ENCODE measurements around the gene CCL15. TPM values are rescaled to one million over a fixed set of nuclear protein-coding genes. Genes with fewer than 3 reads are reported as not detected.

Gene CCL15
- 0.30 and 0.52 TPM in 2 replicates for total RNA-seq (2022)
- Bru-seq, nascent RNA, result percentile 33 among the genes with signal in this experiment
- BruChase-seq, experiment 1, labeled RNA remaining after a 2-hour chase, result percentile 28 among the genes with signal in this experiment
- percentile 40 among the genes with signal in this experiment for BruChase-seq, experiment 2, labeled RNA remaining after a 6-hour chase
- long read RNA-seq, partial matches to known transcripts, result 0 of 1 reads
- long read RNA-seq, other reads (novel, unspliced or antisense), result 0 of 1 reads

- Mint-ChIP-seq H3K27me3 (ENCODE audit: insufficient read depth, unreplicated experiment) (no peaks in the 10 kb centered on the region), H3K27ac (ENCODE audit: unreplicated experiment) (peak within 1 kb of the TSS; percentile 73), H3K9me3 (ENCODE audit: unreplicated experiment) (no peaks in the 10 kb centered on the region), H3K4me3 (ENCODE audit: unreplicated experiment) (peak within 1 kb of the TSS; percentile 38), H3K36me3 (ENCODE audit: insufficient read depth, unreplicated experiment) (no peaks in the 10 kb centered on the region), H3K4me1 (ENCODE audit: low read depth, unreplicated experiment) (peaks cover 18% of the 10 kb centered on the region)
- intact Hi-C loops (cut with micrococcal nuclease; ENCODE audit: unreplicated experiment), result no loop called here
- no peak for TF ChIP-seq CTCF (IDR thresholded peaks at IDR 0.05; ENCODE audit: insufficient read depth in 1 of 2, low read depth in 1 of 2, low read length in 1 of 2, severe bottlenecking in 1 of 2, unreplicated experiment in 1 of 2)
- POLR2A ChIA-PET, result no interaction called here
- Histone ChIP-seq H3K4me3 (ENCODE audit: low read depth, low read length) (no peak within 1 kb of the TSS), H3K9me3 (no peaks in the 10 kb centered on the region), H3K27me3 (replicated peaks; ENCODE audit: control insufficient read depth, insufficient read depth, low read length) (no peaks in the 10 kb centered on the region), H3K4me1 (peaks cover 21% of the 10 kb centered on the region), H3K36me3 (ENCODE audit: control insufficient read depth, insufficient read depth, low read length) (no peaks in the 10 kb centered on the region)
- DNase-seq, result no peak
- BruUV-seq (replicated peaks), result no TSS peak
- CTCF ChIA-PET, result interaction anchor here (0.6 to 1.4 kb wide), 2 partner anchors 23 to 32 kb away, joined by 3 read pairs; no protein-coding TSS in a partner anchor
These were observed at the start of gene CCL15 for GRCh38 chr17:36001110-36001771. Gene CCL15 (minus strand): TSS chr17:36001553. CDS start chr17:36001492, 61 bp downstream.

GRCh38 chr17:36049643-36050042 is 48.3 kb upstream of the CCL15 start:
- Mint-ChIP-seq H3K36me3 (ENCODE audit: insufficient read depth, unreplicated experiment) (no peaks in the 10 kb centered on the region), H3K4me3 (ENCODE audit: unreplicated experiment) (no peak overlapping the region), H3K27ac (ENCODE audit: unreplicated experiment) (no peak overlapping the region), H3K27me3 (ENCODE audit: insufficient read depth, unreplicated experiment) (peaks cover 18% of the 10 kb centered on the region), H3K4me1 (ENCODE audit: low read depth, unreplicated experiment) (no peaks in the 10 kb centered on the region), H3K9me3 (ENCODE audit: unreplicated experiment) (peaks cover 44% of the 10 kb centered on the region)
- no peak for DNase-seq
- CTCF ChIA-PET, result no interaction called here
- H3K4me1 ChIP-seq, result no peaks in the 10 kb centered on the region
- no peaks in the 10 kb centered on the region for H3K27me3 ChIP-seq (replicated peaks; ENCODE audit: control insufficient read depth, insufficient read depth, low read length)
- H3K9me3 ChIP-seq, result peaks cover 2% of the 10 kb centered on the region; the same call in 1 of the 2 replicates
- intact Hi-C loops (cut with micrococcal nuclease; ENCODE audit: unreplicated experiment), result no loop called here
- BruUV-seq (replicated peaks), result no TSS peak
- H3K4me3 ChIP-seq (ENCODE audit: low read depth, low read length), result no peak overlapping the region
- no peak for TF ChIP-seq CTCF (IDR thresholded peaks at IDR 0.05; ENCODE audit: insufficient read depth in 1 of 2, low read depth in 1 of 2, low read length in 1 of 2, severe bottlenecking in 1 of 2, unreplicated experiment in 1 of 2)
- POLR2A ChIA-PET, result no interaction called here
- H3K36me3 ChIP-seq (ENCODE audit: control insufficient read depth, insufficient read depth, low read length), result no peaks in the 10 kb centered on the region

GRCh38 chr17:36048066-36048465 is 46.7 kb upstream of the CCL15 start:
- no peak overlapping the region for H3K4me3 ChIP-seq (ENCODE audit: low read depth, low read length)
- intact Hi-C loops (cut with micrococcal nuclease; ENCODE audit: unreplicated experiment), result no loop called here
- Mint-ChIP-seq H3K36me3 (ENCODE audit: insufficient read depth, unreplicated experiment) (no peaks in the 10 kb centered on the region), H3K4me1 (ENCODE audit: low read depth, unreplicated experiment) (no peaks in the 10 kb centered on the region), H3K9me3 (ENCODE audit: unreplicated experiment) (peaks cover 52% of the 10 kb centered on the region), H3K27me3 (ENCODE audit: insufficient read depth, unreplicated experiment) (peaks cover 23% of the 10 kb centered on the region), H3K27ac (ENCODE audit: unreplicated experiment) (no peak overlapping the region), H3K4me3 (ENCODE audit: unreplicated experiment) (no peak overlapping the region)
- TF ChIP-seq CTCF (IDR thresholded peaks at IDR 0.05; ENCODE audit: insufficient read depth in 1 of 2, low read depth in 1 of 2, low read length in 1 of 2, severe bottlenecking in 1 of 2, unreplicated experiment in 1 of 2), result no peak
- no peak for DNase-seq
- ChIA-PET CTCF (no interaction called here), POLR2A (no interaction called here)
- no peaks in the 10 kb centered on the region for H3K27me3 ChIP-seq (replicated peaks; ENCODE audit: control insufficient read depth, insufficient read depth, low read length)
- H3K4me1 ChIP-seq, result no peaks in the 10 kb centered on the region
- no peaks in the 10 kb centered on the region for H3K36me3 ChIP-seq (ENCODE audit: control insufficient read depth, insufficient read depth, low read length)
- peaks cover 2% of the 10 kb centered on the region; the same call in 1 of the 2 replicates for H3K9me3 ChIP-seq
- BruUV-seq (replicated peaks), result no TSS peak

Measured in Caco-2 (cell line).